ENCODE data around the gene SEZ6.

SEZ6 gene

GRCh38 chr17:28983286-28984230 is 22.3 kb downstream of the SEZ6 start:
- peak overlapping the region; percentile 8 for H3K27ac ChIP-seq (ENCODE audit: low read depth, low read length)

GRCh38 chr17:28982131-28982793 is 23.6 kb downstream of the SEZ6 start:
- Histone ChIP-seq H3K4me3 (ENCODE audit: low read depth in 1 of 5, low read length in 5 of 5) (no peak overlapping the region), H3K9me3 (ENCODE audit: control insufficient read depth in 5 of 5, low read length in 5 of 5) (no peaks in the 10 kb centered on the region), H3K27me3 (ENCODE audit: control insufficient read depth in 5 of 5, insufficient read depth in 4 of 5, low read length in 5 of 5) (peaks cover 8 to 30% (median 15%) of the 10 kb centered on the region in 5 donors), H3K36me3 (ENCODE audit: control insufficient read depth in 5 of 5, insufficient read depth in 5 of 5, low read length in 5 of 5) (no peaks in the 10 kb centered on the region), H3K27ac (ENCODE audit: low read depth, low read length) (peak overlapping the region; percentile 52), H3K4me1 (ENCODE audit: control insufficient read depth in 5 of 5, insufficient read depth in 5 of 5, low read length in 5 of 5) (peaks cover 0 to 25% (median 13%) of the 10 kb centered on the region in 5 donors), H3K9ac (ENCODE audit: low read length in 5 of 5) (no peak overlapping the region)

More at GRCh38 chr17:28983286-28984230, 22.3 kb downstream of the SEZ6 start:
- no peak overlapping the region for H3K4me3 ChIP-seq (ENCODE audit: low read depth in 1 of 5, low read length in 5 of 5)
- H3K9ac ChIP-seq (ENCODE audit: low read length in 5 of 5), result no peak overlapping the region
- no peaks in the 10 kb centered on the region for H3K9me3 ChIP-seq (ENCODE audit: control insufficient read depth in 5 of 5, low read length in 5 of 5)
- peaks cover 0 to 25% (median 13%) of the 10 kb centered on the region in 5 donors for H3K4me1 ChIP-seq (ENCODE audit: control insufficient read depth in 5 of 5, insufficient read depth in 5 of 5, low read length in 5 of 5)
- H3K36me3 ChIP-seq (ENCODE audit: control insufficient read depth in 5 of 5, insufficient read depth in 5 of 5, low read length in 5 of 5), result no peaks in the 10 kb centered on the region
- H3K27me3 ChIP-seq (ENCODE audit: control insufficient read depth in 5 of 5, insufficient read depth in 4 of 5, low read length in 5 of 5), result peaks cover 11 to 36% (median 22%) of the 10 kb centered on the region in 5 donors

GRCh38 chr17:28978356-28978964 is 27.4 kb downstream of the SEZ6 start:
- Histone ChIP-seq H3K27me3 (ENCODE audit: control insufficient read depth in 5 of 5, insufficient read depth in 4 of 5, low read length in 5 of 5) (peaks cover 0 to 6% (median 3%) of the 10 kb centered on the region in 5 donors), H3K4me1 (ENCODE audit: control insufficient read depth in 5 of 5, insufficient read depth in 5 of 5, low read length in 5 of 5) (peaks cover 6 to 44% (median 27%) of the 10 kb centered on the region in 5 donors), H3K9me3 (ENCODE audit: control insufficient read depth in 5 of 5, low read length in 5 of 5) (no peaks in the 10 kb centered on the region), H3K36me3 (ENCODE audit: control insufficient read depth in 5 of 5, insufficient read depth in 5 of 5, low read length in 5 of 5) (no peaks in the 10 kb centered on the region), H3K4me3 (ENCODE audit: low read depth in 1 of 5, low read length in 5 of 5) (no peak overlapping the region), H3K27ac (ENCODE audit: low read depth, low read length) (no peak overlapping the region), H3K9ac (ENCODE audit: low read length in 5 of 5) (no peak overlapping the region)

- Histone ChIP-seq H3K9me3 (ENCODE audit: control insufficient read depth in 5 of 5, low read length in 5 of 5) (no peaks in the 10 kb centered on the region), H3K4me3 (ENCODE audit: low read depth in 1 of 5, low read length in 5 of 5) (no peak overlapping the region), H3K36me3 (ENCODE audit: control insufficient read depth in 5 of 5, insufficient read depth in 5 of 5, low read length in 5 of 5) (no peaks in the 10 kb centered on the region), H3K4me1 (ENCODE audit: control insufficient read depth in 5 of 5, insufficient read depth in 5 of 5, low read length in 5 of 5) (peaks cover 6 to 44% (median 29%) of the 10 kb centered on the region in 5 donors), H3K27me3 (ENCODE audit: control insufficient read depth in 5 of 5, insufficient read depth in 4 of 5, low read length in 5 of 5) (peaks cover 0 to 6% (median 3%) of the 10 kb centered on the region in 5 donors), H3K9ac (ENCODE audit: low read length in 5 of 5) (no peak overlapping the region), H3K27ac (ENCODE audit: low read depth, low read length) (no peak overlapping the region)
Observed at GRCh38 chr17:28977659-28978355, 28.0 kb downstream of the SEZ6 start.

GRCh38 chr17:28975646-28976045 is 30.2 kb downstream of the SEZ6 start:
- Histone ChIP-seq H3K9me3 (ENCODE audit: control insufficient read depth in 5 of 5, low read length in 5 of 5) (no peaks in the 10 kb centered on the region), H3K27me3 (ENCODE audit: control insufficient read depth in 5 of 5, insufficient read depth in 4 of 5, low read length in 5 of 5) (peaks cover 0 to 6% (median 0%) of the 10 kb centered on the region in 5 donors), H3K9ac (ENCODE audit: low read length in 5 of 5) (peak overlapping the region in 1 of 5 donors; percentile 22), H3K27ac (ENCODE audit: low read depth, low read length) (no peak overlapping the region), H3K36me3 (ENCODE audit: control insufficient read depth in 5 of 5, insufficient read depth in 5 of 5, low read length in 5 of 5) (no peaks in the 10 kb centered on the region), H3K4me3 (ENCODE audit: low read depth in 1 of 5, low read length in 5 of 5) (no peak overlapping the region), H3K4me1 (ENCODE audit: control insufficient read depth in 5 of 5, insufficient read depth in 5 of 5, low read length in 5 of 5) (peaks cover 6 to 53% (median 46%) of the 10 kb centered on the region in 5 donors)

- H3K4me1 ChIP-seq (ENCODE audit: control insufficient read depth in 5 of 5, insufficient read depth in 5 of 5, low read length in 5 of 5), result peaks cover 10 to 59% (median 52%) of the 10 kb centered on the region in 5 donors
- H3K36me3 ChIP-seq (ENCODE audit: control insufficient read depth in 5 of 5, insufficient read depth in 5 of 5, low read length in 5 of 5), result no peaks in the 10 kb centered on the region
- no peak overlapping the region for H3K27ac ChIP-seq (ENCODE audit: low read depth, low read length)
- no peaks in the 10 kb centered on the region for H3K9me3 ChIP-seq (ENCODE audit: control insufficient read depth in 5 of 5, low read length in 5 of 5)
- peaks cover 0 to 6% (median 0%) of the 10 kb centered on the region in 5 donors for H3K27me3 ChIP-seq (ENCODE audit: control insufficient read depth in 5 of 5, insufficient read depth in 4 of 5, low read length in 5 of 5)
- no peak overlapping the region for H3K4me3 ChIP-seq (ENCODE audit: low read depth in 1 of 5, low read length in 5 of 5)
- no peak overlapping the region for H3K9ac ChIP-seq (ENCODE audit: low read length in 5 of 5)
Observed at GRCh38 chr17:28975031-28975430, 30.8 kb downstream of the SEZ6 start.

- H3K4me3 ChIP-seq (ENCODE audit: low read depth in 1 of 5, low read length in 5 of 5), result no peak overlapping the region
- H3K36me3 ChIP-seq (ENCODE audit: control insufficient read depth in 5 of 5, insufficient read depth in 5 of 5, low read length in 5 of 5), result no peaks in the 10 kb centered on the region
- no peaks in the 10 kb centered on the region for H3K9me3 ChIP-seq (ENCODE audit: control insufficient read depth in 5 of 5, low read length in 5 of 5)
- H3K9ac ChIP-seq (ENCODE audit: low read length in 5 of 5), result no peak overlapping the region
- H3K27me3 ChIP-seq (ENCODE audit: control insufficient read depth in 5 of 5, insufficient read depth in 4 of 5, low read length in 5 of 5), result peaks cover 0 to 6% (median 0%) of the 10 kb centered on the region in 5 donors
- H3K27ac ChIP-seq (ENCODE audit: low read depth, low read length), result no peak overlapping the region
- H3K4me1 ChIP-seq (ENCODE audit: control insufficient read depth in 5 of 5, insufficient read depth in 5 of 5, low read length in 5 of 5), result peaks cover 10 to 65% (median 57%) of the 10 kb centered on the region in 5 donors
Observed at GRCh38 chr17:28974451-28974850, 31.4 kb downstream of the SEZ6 start.

GRCh38 chr17:28973425-28973824 is 32.4 kb downstream of the SEZ6 start:
- H3K9me3 ChIP-seq (ENCODE audit: control insufficient read depth in 5 of 5, low read length in 5 of 5), result no peaks in the 10 kb centered on the region
- peaks cover 0 to 5% (median 0%) of the 10 kb centered on the region in 5 donors for H3K27me3 ChIP-seq (ENCODE audit: control insufficient read depth in 5 of 5, insufficient read depth in 4 of 5, low read length in 5 of 5)
- H3K36me3 ChIP-seq (ENCODE audit: control insufficient read depth in 5 of 5, insufficient read depth in 5 of 5, low read length in 5 of 5), result no peaks in the 10 kb centered on the region
- peaks cover 12 to 75% (median 67%) of the 10 kb centered on the region in 5 donors for H3K4me1 ChIP-seq (ENCODE audit: control insufficient read depth in 5 of 5, insufficient read depth in 5 of 5, low read length in 5 of 5)
- no peak overlapping the region for H3K9ac ChIP-seq (ENCODE audit: low read length in 5 of 5)
- H3K4me3 ChIP-seq (ENCODE audit: low read depth in 1 of 5, low read length in 5 of 5), result no peak overlapping the region
- no peak overlapping the region for H3K27ac ChIP-seq (ENCODE audit: low read depth, low read length)

GRCh38 chr17:28972437-28972836 is 33.4 kb downstream of the SEZ6 start:
- H3K9ac ChIP-seq (ENCODE audit: low read length in 5 of 5), result no peak overlapping the region
- H3K4me1 ChIP-seq (ENCODE audit: control insufficient read depth in 5 of 5, insufficient read depth in 5 of 5, low read length in 5 of 5), result peaks cover 16 to 85% (median 77%) of the 10 kb centered on the region in 5 donors
- H3K36me3 ChIP-seq (ENCODE audit: control insufficient read depth in 5 of 5, insufficient read depth in 5 of 5, low read length in 5 of 5), result no peaks in the 10 kb centered on the region
- no peak overlapping the region for H3K4me3 ChIP-seq (ENCODE audit: low read depth in 1 of 5, low read length in 5 of 5)
- no peaks in the 10 kb centered on the region for H3K9me3 ChIP-seq (ENCODE audit: control insufficient read depth in 5 of 5, low read length in 5 of 5)
- no peak overlapping the region for H3K27ac ChIP-seq (ENCODE audit: low read depth, low read length)
- no peaks in the 10 kb centered on the region for H3K27me3 ChIP-seq (ENCODE audit: control insufficient read depth in 5 of 5, insufficient read depth in 4 of 5, low read length in 5 of 5)
